C4-2B (cell line): ENCODE measurements around the gene TRDN.

Source experiments
- ZFX ChIP-seq: fragments of 450-650 bp; IDR thresholded peaks from 2 replicates; pipeline ENCODE4 v1.6.1; 2017
- TF ChIP-seq, protein P1 (sequence below): fragments of 450-650 bp; conservative IDR thresholded peaks from 2 replicates; pipeline ENCODE4 v1.5.1; 2017; ENCODE audit warnings: mild to moderate bottlenecking

- TF ChIP-seq, protein P1, sequence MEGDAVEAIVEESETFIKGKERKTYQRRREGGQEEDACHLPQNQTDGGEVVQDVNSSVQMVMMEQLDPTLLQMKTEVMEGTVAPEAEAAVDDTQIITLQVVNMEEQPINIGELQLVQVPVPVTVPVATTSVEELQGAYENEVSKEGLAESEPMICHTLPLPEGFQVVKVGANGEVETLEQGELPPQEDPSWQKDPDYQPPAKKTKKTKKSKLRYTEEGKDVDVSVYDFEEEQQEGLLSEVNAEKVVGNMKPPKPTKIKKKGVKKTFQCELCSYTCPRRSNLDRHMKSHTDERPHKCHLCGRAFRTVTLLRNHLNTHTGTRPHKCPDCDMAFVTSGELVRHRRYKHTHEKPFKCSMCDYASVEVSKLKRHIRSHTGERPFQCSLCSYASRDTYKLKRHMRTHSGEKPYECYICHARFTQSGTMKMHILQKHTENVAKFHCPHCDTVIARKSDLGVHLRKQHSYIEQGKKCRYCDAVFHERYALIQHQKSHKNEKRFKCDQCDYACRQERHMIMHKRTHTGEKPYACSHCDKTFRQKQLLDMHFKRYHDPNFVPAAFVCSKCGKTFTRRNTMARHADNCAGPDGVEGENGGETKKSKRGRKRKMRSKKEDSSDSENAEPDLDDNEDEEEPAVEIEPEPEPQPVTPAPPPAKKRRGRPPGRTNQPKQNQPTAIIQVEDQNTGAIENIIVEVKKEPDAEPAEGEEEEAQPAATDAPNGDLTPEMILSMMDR: no peak
- TF ChIP-seq ZFX: no peak
Observed at GRCh38 chr6:123497025-123497424, 139.7 kb downstream of the TRDN start.
